ENCODE measurements around the gene SPON2.
"Not testable (repeated sequence)": the region's sequence is repeated elsewhere in the genome, so short reads cannot be mapped to it uniquely, and the experiment has no call there.

SPON2 gene

GRCh38 chr4:1133033-1133432 is 39.4 kb downstream of the SPON2 start:
- no peak overlapping the region for H3K4me3 ChIP-seq (ENCODE audit: low read depth, low read length)
- TF ChIP-seq CTCF (IDR thresholded peaks at IDR 0.05; ENCODE audit: low read depth, low read length): no peak

- no peak overlapping the region for H3K4me3 ChIP-seq (ENCODE audit: low read depth, low read length)
- TF ChIP-seq CTCF (IDR thresholded peaks at IDR 0.05; ENCODE audit: low read depth, low read length): peak; percentile 100
Observed at GRCh38 chr4:1130316-1131186, 41.8 kb downstream of the SPON2 start.

- TF ChIP-seq CTCF (IDR thresholded peaks at IDR 0.05; ENCODE audit: low read depth, low read length): no peak
- H3K4me3 ChIP-seq (ENCODE audit: low read depth, low read length): no peak overlapping the region
Observed at GRCh38 chr4:1126506-1126905, 45.9 kb downstream of the SPON2 start.

GRCh38 chr4:1125466-1125865 is 46.9 kb downstream of the SPON2 start:
- not testable (repeated sequence) for H3K4me3 ChIP-seq (ENCODE audit: low read depth, low read length)

- TF ChIP-seq CTCF (IDR thresholded peaks at IDR 0.05; ENCODE audit: low read depth, low read length): no peak
- no peak overlapping the region for H3K4me3 ChIP-seq (ENCODE audit: low read depth, low read length)
Observed at GRCh38 chr4:1124818-1125217, 47.6 kb downstream of the SPON2 start.

- H3K4me3 ChIP-seq (ENCODE audit: low read depth, low read length): no peak overlapping the region
- TF ChIP-seq CTCF (IDR thresholded peaks at IDR 0.05; ENCODE audit: low read depth, low read length): no peak
Observed at GRCh38 chr4:1122505-1122904, 49.9 kb downstream of the SPON2 start.
